Spinal cord (tissue), 10 donors: ENCODE data around the gene LENEP. TPM values are rescaled to one million over a fixed set of nuclear protein-coding genes. Genes with fewer than 3 reads are reported as not detected.

ENCODE experiments used
- DNase-seq, 6 donors: peaks; one replicate each; pipeline versions ENCODE4 v3.0.0 to v3.0.0-alpha.2; 2013 to 2015; ENCODE audit warnings: low spot score in 6 of 6, low read depth in 4 of 6
- H3K27ac ChIP-seq: one replicate; pipeline ENCODE4 v1.5.1; 2013; ENCODE audit warnings: low read depth, low read length, control low read depth
- H3K27me3 ChIP-seq: one replicate; pipeline ENCODE4 v1.6.1; 2013; ENCODE audit warnings: low read length; ENCODE audit not compliant: control insufficient read depth, insufficient read depth
- H3K36me3 ChIP-seq: one replicate; pipeline ENCODE4 v1.6.1; 2013; ENCODE audit warnings: low read length; ENCODE audit not compliant: control insufficient read depth, insufficient read depth
- H3K4me1 ChIP-seq: one replicate; pipeline ENCODE4 v1.6.1; 2013; ENCODE audit warnings: low read length; ENCODE audit not compliant: control insufficient read depth, insufficient read depth
- H3K4me3 ChIP-seq: one replicate; pipeline ENCODE4 v1.5.1; 2013; ENCODE audit warnings: low read depth, low read length, control low read depth
- H3K9me3 ChIP-seq: one replicate; pipeline ENCODE4 v1.6.1; 2013; ENCODE audit warnings: low read length; ENCODE audit not compliant: control insufficient read depth, insufficient read depth
- WGBS: methylation state at CpG from one replicate; pipeline ENCODE4 v1.1.5; 2013; ENCODE audit warnings: missing lambda C conversion rate; ENCODE audit not compliant: insufficient coverage; 5-methylcytosine and 5-hydroxymethylcytosine counted together
- polyA plus RNA-seq, 2 donors: library from polyadenylated mRNA; unstranded; fragments of 120-200 nt; gene quantifications; one replicate each; pipeline ENCODE4 v1.2.1, GENCODE V29; 2013; ENCODE audit not compliant: insufficient read length in 2 of 2
- total RNA-seq, 2 donors: library from RNA; depleted of rRNA in 1 of 2; stranded (reverse); fragments of 120-200 nt in 1 of 2; fragments of >200 nt in 1 of 2; gene quantifications; one replicate each; pipeline versions ENCODE4 v1.2.3 to v1.2.4, GENCODE V29; 2013 to 2014
- donor health status: healthy.

The LENEP gene
- total and polyA plus RNA-seq, 4 donors: 0.22 to 0.39 TPM; not detected in 2

DNA sequence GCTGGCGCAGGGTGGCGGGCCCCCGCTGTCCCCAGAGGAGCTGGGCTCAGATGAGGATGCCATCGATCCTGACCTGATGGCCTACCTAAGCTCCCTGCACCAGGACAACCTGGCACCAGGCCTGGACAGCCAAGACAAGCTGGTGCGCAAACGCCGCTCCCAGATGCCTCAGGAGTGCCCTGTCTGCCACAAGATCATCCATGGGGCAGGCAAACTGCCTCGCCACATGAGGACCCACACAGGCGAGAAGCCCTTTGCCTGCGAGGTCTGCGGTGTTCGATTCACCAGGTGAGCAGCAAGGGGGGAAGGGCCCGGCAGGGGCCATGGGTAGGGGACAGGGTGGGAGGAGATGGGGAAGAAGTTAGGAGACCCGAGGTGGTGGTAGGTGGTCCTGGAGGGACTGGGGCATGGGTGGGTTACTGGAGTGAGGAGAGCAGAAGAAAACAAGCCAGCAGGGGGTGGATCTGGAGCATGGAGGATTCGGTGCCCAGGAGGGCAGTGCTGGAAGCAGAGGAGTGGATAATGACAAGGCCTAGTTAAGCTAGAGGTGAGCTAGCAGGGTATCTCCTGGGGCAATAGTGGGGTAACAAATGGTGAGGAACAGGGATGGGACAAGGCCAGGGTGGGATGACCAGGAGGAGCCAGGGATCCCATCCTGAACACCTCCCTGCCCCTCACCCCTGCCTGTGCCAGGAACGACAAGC lies 22.3 kb downstream of the LENEP start:
- DNase-seq: no peak
- no peaks in the 10 kb centered on the region for H3K27me3 ChIP-seq
- H3K27ac ChIP-seq: no peak overlapping the region
- H3K4me3 ChIP-seq: no peak overlapping the region
- no peaks in the 10 kb centered on the region for H3K9me3 ChIP-seq
- H3K36me3 ChIP-seq: peaks cover 29% of the 10 kb centered on the region
- 91% methylated on average over 16 of the region's 16 CpGs for WGBS
- H3K4me1 ChIP-seq: peaks cover 36% of the 10 kb centered on the region

- Histone ChIP-seq H3K27ac (no peak overlapping the region), H3K27me3 (no peaks in the 10 kb centered on the region), H3K36me3 (peaks cover 24% of the 10 kb centered on the region), H3K4me1 (peaks cover 30% of the 10 kb centered on the region), H3K9me3 (no peaks in the 10 kb centered on the region), H3K4me3 (no peak overlapping the region)
- WGBS: 93% methylated on average over 25 of the region's 26 CpGs
- no peak for DNase-seq
These were observed 22.9 kb downstream of the LENEP start for GRCh38 chr1:155016231-155016831.

DNA sequence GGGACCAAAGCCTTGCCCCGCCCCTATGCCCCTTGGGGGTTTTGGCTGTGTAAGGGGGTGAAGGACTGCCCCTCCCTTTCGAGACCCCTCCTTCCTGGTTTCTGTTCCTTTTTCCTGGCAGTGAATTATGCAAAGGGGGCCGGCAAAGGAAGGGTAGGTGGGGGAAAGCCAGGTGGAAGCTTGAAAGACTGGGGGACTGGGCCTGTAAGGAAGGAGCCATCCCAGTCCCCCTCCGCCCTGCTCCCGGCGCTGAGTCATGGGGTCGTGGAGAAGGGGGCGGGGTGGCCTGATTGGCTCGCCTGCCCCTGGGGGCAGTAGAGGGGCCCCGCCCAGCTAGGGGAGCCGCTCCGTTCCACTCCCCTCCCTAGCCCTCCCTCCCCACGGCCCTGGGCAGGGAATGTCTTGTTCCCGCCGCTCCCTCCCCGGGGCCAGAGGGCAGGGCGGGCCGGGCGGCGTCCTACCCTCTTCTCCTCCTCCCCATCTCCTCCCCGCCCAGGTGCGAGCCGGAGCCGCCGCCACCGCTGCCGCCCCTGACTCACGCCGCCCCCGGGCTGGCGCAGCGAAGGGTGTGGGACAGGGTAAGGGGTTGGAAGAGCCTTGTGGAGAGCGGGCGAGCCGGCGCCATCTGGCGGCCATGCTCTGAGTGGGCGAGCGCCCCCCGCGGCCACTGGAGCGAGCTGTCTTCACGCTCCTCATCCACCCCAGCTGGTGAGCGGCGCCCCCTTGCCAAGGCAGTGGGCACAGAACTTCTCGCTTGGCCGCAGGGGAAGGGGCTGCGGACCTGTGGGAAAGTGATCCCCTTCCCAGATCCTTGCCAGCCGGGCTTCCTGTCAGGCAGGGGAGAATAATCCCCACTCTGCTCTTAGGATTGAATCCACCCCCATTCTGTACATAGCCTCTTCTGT lies 23.9 kb downstream of the LENEP start:
- Histone ChIP-seq H3K4me1 (peaks cover 20% of the 10 kb centered on the region), H3K36me3 (peaks cover 23% of the 10 kb centered on the region), H3K27ac (peak overlapping the region; percentile 44), H3K9me3 (no peaks in the 10 kb centered on the region), H3K4me3 (peak overlapping the region; percentile 43), H3K27me3 (no peaks in the 10 kb centered on the region)
- 0% methylated on average over 26 of the region's 49 CpGs for WGBS
- peak in 4 of 6 donors; percentile 56 to 95 (median 84) for DNase-seq

DNA sequence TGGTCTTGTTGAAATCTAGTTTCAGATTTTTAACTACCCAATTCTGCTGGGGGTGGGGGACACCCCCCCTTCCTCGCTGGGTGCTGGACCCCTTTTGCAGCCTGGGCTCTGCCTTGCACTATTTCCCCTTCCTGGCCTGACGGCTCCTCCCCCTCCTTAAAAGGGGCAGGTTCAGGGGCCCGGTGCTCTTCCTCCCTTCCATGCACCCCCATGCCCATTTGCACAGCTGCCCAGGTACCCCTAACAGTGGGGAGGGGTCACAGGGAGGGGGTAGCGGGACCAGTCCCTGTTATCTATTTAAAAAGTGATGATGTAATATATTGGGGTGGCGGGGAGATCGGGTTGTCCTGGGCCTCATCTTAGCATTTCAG lies 24.5 kb downstream of the LENEP start:
- Histone ChIP-seq H3K36me3 (peaks cover 23% of the 10 kb centered on the region), H3K9me3 (no peaks in the 10 kb centered on the region), H3K4me1 (peaks cover 18% of the 10 kb centered on the region), H3K27ac (peak overlapping the region; percentile 44), H3K4me3 (peak overlapping the region; percentile 43), H3K27me3 (no peaks in the 10 kb centered on the region)
- no peak for DNase-seq
- WGBS: 72% methylated on average over 4 of the region's 6 CpGs

GRCh38 chr1:155018617-155019348 lies 25.4 kb downstream of the LENEP start:
- Histone ChIP-seq H3K9me3 (no peaks in the 10 kb centered on the region), H3K27ac (no peak overlapping the region), H3K27me3 (no peaks in the 10 kb centered on the region), H3K4me3 (no peak overlapping the region), H3K36me3 (peaks cover 23% of the 10 kb centered on the region), H3K4me1 (peaks cover 18% of the 10 kb centered on the region)
- no peak for DNase-seq
- 83% methylated on average over 7 of the region's 8 CpGs for WGBS

DNA sequence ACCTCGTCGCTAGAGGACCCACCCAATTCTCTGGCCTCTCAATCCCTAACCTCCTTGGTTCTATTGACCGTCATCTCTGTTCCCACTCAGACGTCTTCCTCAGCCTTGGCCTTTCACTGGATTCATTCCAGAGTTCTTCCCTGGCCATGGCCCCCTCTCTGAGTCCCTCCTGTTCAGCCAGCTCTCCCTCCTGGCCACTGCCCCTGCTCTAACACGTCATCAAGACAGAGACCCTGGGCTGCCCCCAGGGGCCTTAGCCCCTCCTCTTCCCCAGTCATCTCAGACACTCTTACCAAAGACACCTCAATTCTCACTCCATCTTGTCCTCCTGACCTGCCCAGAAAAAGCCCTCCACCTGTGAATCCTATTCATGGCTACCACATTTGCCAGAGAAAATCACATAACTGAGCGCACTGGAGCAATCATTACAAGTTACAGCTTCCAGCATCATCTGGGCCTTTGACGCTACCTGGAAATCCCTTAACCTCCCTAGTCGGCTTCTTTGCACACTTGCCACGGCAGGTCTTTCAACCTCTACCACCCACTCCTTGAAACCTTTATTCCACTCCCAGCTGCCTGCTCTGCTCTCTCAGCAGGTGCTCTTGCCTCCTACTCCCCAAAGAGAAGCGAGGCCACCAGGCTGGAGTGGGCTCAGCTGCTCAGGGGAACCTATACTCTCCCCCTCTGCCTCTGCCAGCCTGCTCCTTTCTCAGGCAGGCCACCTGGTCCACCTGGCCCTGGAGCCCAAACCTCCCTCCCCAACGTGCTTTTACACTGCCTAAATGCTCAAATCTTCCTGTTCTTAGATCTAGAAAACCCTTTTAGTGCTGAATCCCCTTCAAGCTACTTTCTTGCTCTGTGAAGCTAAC lies 26.2 kb downstream of the LENEP start:
- DNase-seq: no peak
- H3K27ac ChIP-seq: no peak overlapping the region
- H3K4me1 ChIP-seq: peaks cover 18% of the 10 kb centered on the region
- H3K27me3 ChIP-seq: no peaks in the 10 kb centered on the region
- H3K9me3 ChIP-seq: no peaks in the 10 kb centered on the region
- H3K4me3 ChIP-seq: no peak overlapping the region
- H3K36me3 ChIP-seq: peaks cover 20% of the 10 kb centered on the region
- 68% methylated on average over 11 of the region's 11 CpGs for WGBS

DNA sequence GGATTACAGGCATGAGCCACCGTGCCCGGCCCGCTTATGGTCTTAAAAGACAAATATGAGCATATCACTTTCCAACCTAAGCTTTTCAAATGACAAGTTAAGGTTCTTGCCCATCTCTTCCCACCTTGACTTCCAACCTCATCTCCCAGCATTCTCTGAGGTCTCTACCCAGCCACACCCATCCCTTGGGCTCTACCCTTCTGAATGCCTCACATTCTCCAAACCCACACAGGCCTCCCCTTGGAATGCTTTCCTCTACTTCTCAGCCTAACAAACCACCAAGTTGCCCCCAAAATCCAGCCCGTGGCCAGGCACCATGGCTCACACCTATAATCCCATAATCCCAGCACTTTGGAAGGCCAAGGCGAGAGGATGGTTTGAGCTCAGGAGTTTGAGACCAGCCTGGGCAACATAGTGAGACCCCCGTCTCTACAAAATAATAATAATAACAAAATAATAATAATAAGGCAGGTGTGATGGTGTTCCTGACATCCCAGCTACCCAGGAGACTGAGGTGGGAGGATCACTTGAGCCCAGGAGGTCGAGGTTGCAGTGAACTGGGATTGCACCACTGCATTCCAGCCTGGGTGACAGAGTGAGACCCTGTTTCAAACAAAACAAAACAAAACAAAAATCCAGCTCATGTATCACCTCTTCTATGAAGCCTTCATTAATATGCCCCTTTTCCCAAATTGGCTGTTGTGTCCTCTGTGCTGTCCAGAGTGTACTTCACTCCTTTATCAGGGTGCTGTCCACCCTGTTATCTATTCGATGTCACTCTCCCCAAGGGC lies 28.9 kb downstream of the LENEP start:
- Histone ChIP-seq H3K4me3 (no peak overlapping the region), H3K27ac (no peak overlapping the region), H3K27me3 (no peaks in the 10 kb centered on the region), H3K9me3 (no peaks in the 10 kb centered on the region), H3K36me3 (no peaks in the 10 kb centered on the region), H3K4me1 (peaks cover 8% of the 10 kb centered on the region)
- WGBS: 95% methylated on average over 5 of the region's 8 CpGs
- DNase-seq: no peak

DNA sequence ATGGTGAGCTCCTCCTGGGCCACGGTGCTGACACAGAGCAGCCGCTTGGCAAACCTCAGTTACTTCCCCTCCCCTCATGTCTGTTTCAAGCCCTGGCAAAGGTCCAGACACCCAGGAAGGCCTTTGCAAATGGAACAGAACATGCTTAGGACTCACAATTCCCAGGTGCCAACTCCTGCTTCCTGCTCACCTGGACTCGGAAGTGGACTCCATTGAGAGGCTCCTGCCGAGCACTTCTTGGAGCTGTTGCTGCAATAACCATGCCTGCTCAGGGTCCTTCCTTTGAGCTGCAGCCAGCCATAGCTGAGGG lies 29.5 kb downstream of the LENEP start:
- Histone ChIP-seq H3K36me3 (no peaks in the 10 kb centered on the region), H3K27me3 (no peaks in the 10 kb centered on the region), H3K4me3 (no peak overlapping the region), H3K9me3 (no peaks in the 10 kb centered on the region), H3K4me1 (peaks cover 3% of the 10 kb centered on the region), H3K27ac (no peak overlapping the region)
- no peak for DNase-seq
- WGBS: 73% methylated on average over 4 of the region's 4 CpGs
